Measurements from ENCODE around the gene MRPS26. TPM values are rescaled to one million over a fixed set of nuclear protein-coding genes. Genes with fewer than 3 reads are reported as not detected.

MRPS26 gene
- total and polyA plus RNA-seq, 4 donors, result 19.6 to 50.5 (median 29.2) TPM

DNA sequence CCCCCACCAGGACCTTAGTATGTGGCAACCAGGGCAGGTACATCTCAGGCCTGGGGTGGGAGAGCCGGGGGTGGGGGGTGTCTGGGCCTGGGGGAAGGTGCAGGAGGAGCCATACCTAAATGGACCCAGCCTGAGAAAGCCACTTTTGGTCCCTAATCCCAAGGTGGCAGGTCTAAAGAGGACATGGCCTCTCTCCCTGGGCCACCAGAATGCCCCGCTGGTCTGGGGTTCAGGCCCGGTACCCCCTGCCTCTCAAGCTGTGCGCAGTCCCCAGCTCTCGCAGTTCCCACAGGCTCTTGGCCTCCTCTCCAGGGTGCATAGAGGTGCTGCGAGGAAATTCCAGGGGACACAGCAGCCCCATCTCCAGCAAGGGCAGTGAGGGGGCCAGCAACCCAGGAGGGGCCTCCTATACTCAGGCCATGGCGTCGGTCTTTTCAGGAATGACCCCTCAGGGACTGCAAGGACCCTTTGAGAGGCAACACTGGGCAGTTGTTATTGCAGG, 39.8 kb downstream of the MRPS26 start:
- Histone ChIP-seq H3K27ac (ENCODE audit: low read depth in 1 of 2, low read length in 2 of 2) (no peak overlapping the region), H3K9me3 (ENCODE audit: control insufficient read depth, low read length) (no peaks in the 10 kb centered on the region), H3K36me3 (ENCODE audit: control insufficient read depth in 1 of 2, insufficient read depth in 2 of 2, low read length in 1 of 2) (no peaks in the 10 kb centered on the region), H3K4me3 (ENCODE audit: low read length in 2 of 2) (no peak overlapping the region), H3K27me3 (ENCODE audit: control insufficient read depth in 1 of 2, insufficient read depth in 2 of 2, low read length in 1 of 2) (no peaks in the 10 kb centered on the region), H3K4me1 (ENCODE audit: control insufficient read depth in 1 of 2, insufficient read depth in 2 of 2, low read length in 2 of 2) (no peaks in the 10 kb centered on the region)
- 96 to 99% methylated on average over 8 of the region's 8 CpGs for WGBS, 2 donors
- DNase-seq (no peak), ATAC-seq (ENCODE audit: low FRiP score) (no peak)
- intact Hi-C loops (cut with DNase I), result no loop called here

- DNase-seq (no peak), ATAC-seq (ENCODE audit: low FRiP score) (no peak)
Observed at GRCh38 chr20:3088031-3088430, 42.2 kb downstream of the MRPS26 start.

DNA sequence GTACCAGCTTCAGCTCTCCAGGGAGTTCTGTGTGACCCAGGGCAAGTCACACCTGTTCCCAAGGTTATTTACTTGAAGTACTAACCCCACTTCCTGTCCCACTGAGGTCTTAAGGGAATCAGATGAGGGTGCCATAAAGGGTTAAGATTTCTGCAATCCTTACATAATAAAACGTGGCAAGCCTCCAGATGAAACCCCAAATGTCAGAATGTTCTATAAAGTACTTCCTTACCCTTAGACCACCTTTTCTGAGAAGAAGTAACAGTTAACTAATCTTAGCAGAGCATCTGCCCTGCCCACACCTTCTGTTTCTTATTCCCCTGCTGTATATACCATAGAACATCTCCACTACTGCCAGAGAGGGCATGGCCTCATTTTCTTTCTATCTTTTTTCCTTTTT, 44.7 kb downstream of the MRPS26 start:
- Histone ChIP-seq H3K27ac (ENCODE audit: low read depth in 1 of 2, low read length in 2 of 2) (no peak overlapping the region), H3K9me3 (ENCODE audit: control insufficient read depth, low read length) (no peaks in the 10 kb centered on the region), H3K36me3 (ENCODE audit: control insufficient read depth in 1 of 2, insufficient read depth in 2 of 2, low read length in 1 of 2) (no peaks in the 10 kb centered on the region), H3K27me3 (ENCODE audit: control insufficient read depth in 1 of 2, insufficient read depth in 2 of 2, low read length in 1 of 2) (no peaks in the 10 kb centered on the region), H3K4me3 (ENCODE audit: low read length in 2 of 2) (no peak overlapping the region), H3K4me1 (ENCODE audit: control insufficient read depth in 1 of 2, insufficient read depth in 2 of 2, low read length in 2 of 2) (no peaks in the 10 kb centered on the region)
- DNase-seq (no peak), ATAC-seq (ENCODE audit: low FRiP score) (no peak)
- 0 to 11% methylated on average over 1 of the region's 1 CpG for WGBS, 2 donors
- intact Hi-C loops (cut with DNase I), result no loop called here

More at GRCh38 chr20:3088031-3088430, 42.2 kb downstream of the MRPS26 start:
- 79 to 81% methylated on average over 7 of the region's 7 CpGs for WGBS, 2 donors
- H3K36me3 ChIP-seq (ENCODE audit: control insufficient read depth in 1 of 2, insufficient read depth in 2 of 2, low read length in 1 of 2), result no peaks in the 10 kb centered on the region
- H3K4me3 ChIP-seq (ENCODE audit: low read length in 2 of 2), result no peak overlapping the region
- no peaks in the 10 kb centered on the region for H3K4me1 ChIP-seq (ENCODE audit: control insufficient read depth in 1 of 2, insufficient read depth in 2 of 2, low read length in 2 of 2)
- no peaks in the 10 kb centered on the region for H3K27me3 ChIP-seq (ENCODE audit: control insufficient read depth in 1 of 2, insufficient read depth in 2 of 2, low read length in 1 of 2)
- no peak overlapping the region for H3K27ac ChIP-seq (ENCODE audit: low read depth in 1 of 2, low read length in 2 of 2)
- no peaks in the 10 kb centered on the region for H3K9me3 ChIP-seq (ENCODE audit: control insufficient read depth, low read length)
- intact Hi-C loops (cut with DNase I), result no loop called here

GRCh38 chr20:3092611-3093379, 46.9 kb downstream of the MRPS26 start:
- intact Hi-C loops (cut with DNase I), result no loop called here
- no peak overlapping the region for H3K4me3 ChIP-seq (ENCODE audit: low read length in 2 of 2)

GRCh38 chr20:3093861-3094361, 48.1 kb downstream of the MRPS26 start:
- Histone ChIP-seq H3K4me3 (ENCODE audit: low read length in 2 of 2) (no peak overlapping the region), H3K27ac (ENCODE audit: low read depth in 1 of 2, low read length in 2 of 2) (no peak overlapping the region), H3K4me1 (ENCODE audit: control insufficient read depth in 1 of 2, insufficient read depth in 2 of 2, low read length in 2 of 2) (no peaks in the 10 kb centered on the region), H3K36me3 (ENCODE audit: control insufficient read depth in 1 of 2, insufficient read depth in 2 of 2, low read length in 1 of 2) (no peaks in the 10 kb centered on the region), H3K9me3 (ENCODE audit: control insufficient read depth, low read length) (no peaks in the 10 kb centered on the region), H3K27me3 (ENCODE audit: control insufficient read depth in 1 of 2, insufficient read depth in 2 of 2, low read length in 1 of 2) (no peaks in the 10 kb centered on the region)
- intact Hi-C loops (cut with DNase I), result no loop called here
- DNase-seq, result no peak
- ATAC-seq (ENCODE audit: low FRiP score), result no peak
- 65 to 66% methylated on average over 10 of the region's 10 CpGs for WGBS, 2 donors

More at GRCh38 chr20:3092611-3093379, 46.9 kb downstream of the MRPS26 start:
- no peaks in the 10 kb centered on the region for H3K27me3 ChIP-seq (ENCODE audit: control insufficient read depth in 1 of 2, insufficient read depth in 2 of 2, low read length in 1 of 2)
- no peaks in the 10 kb centered on the region for H3K9me3 ChIP-seq (ENCODE audit: control insufficient read depth, low read length)
- no peak overlapping the region for H3K27ac ChIP-seq (ENCODE audit: low read depth in 1 of 2, low read length in 2 of 2)
- 7 to 8% methylated on average over 54 to 81 of the region's 81 CpGs for WGBS, 2 donors
- ATAC-seq (ENCODE audit: low FRiP score) (peak; percentile 36), DNase-seq (no peak)
- no peaks in the 10 kb centered on the region for H3K36me3 ChIP-seq (ENCODE audit: control insufficient read depth in 1 of 2, insufficient read depth in 2 of 2, low read length in 1 of 2)
- H3K4me1 ChIP-seq (ENCODE audit: control insufficient read depth in 1 of 2, insufficient read depth in 2 of 2, low read length in 2 of 2), result no peaks in the 10 kb centered on the region

DNA sequence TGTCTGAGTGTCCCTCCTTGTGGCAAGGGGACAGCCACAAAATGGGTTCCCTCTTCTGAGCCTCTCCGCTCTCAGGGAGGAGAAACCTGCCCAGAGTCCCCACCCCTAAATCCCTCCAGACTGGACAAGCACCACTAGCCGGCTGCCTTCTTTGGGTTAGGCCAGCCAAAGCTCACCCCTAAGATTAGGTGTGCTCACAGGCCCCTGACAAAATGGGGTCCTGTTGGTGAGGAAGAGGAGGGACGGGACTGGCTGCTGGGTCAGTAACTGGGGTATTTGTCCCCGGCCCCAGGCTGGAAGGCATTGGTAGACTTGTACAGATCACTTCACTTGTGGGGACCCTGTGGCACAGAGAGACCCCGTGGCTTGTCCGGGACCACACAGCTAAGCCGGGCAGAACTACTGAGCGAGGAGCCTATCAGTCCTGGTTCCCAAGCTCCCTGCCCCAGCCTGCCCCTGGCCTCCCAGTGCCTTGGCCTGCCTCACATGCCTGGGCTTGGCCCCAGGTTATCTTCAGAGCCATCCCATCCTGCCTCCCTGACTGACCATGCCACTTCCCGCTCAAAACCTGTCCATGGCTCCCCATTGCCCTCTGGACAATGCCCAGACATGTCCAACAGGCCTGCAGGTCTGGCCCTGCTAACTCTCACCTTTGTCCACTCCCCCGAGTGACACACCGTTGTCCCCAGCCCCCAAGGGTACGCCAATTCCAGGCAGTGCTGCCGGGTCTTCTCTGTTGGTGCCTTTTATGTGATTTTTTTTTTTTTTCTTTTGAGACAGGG, 49.2 kb downstream of the MRPS26 start:
- H3K4me3 ChIP-seq (ENCODE audit: low read length in 2 of 2), result no peak overlapping the region
- no peak for DNase-seq
- no peaks in the 10 kb centered on the region for H3K4me1 ChIP-seq (ENCODE audit: control insufficient read depth in 1 of 2, insufficient read depth in 2 of 2, low read length in 2 of 2)
- intact Hi-C loops (cut with DNase I), result no loop called here
- H3K36me3 ChIP-seq (ENCODE audit: control insufficient read depth in 1 of 2, insufficient read depth in 2 of 2, low read length in 1 of 2), result no peaks in the 10 kb centered on the region
- H3K27me3 ChIP-seq (ENCODE audit: control insufficient read depth in 1 of 2, insufficient read depth in 2 of 2, low read length in 1 of 2), result no peaks in the 10 kb centered on the region
- H3K27ac ChIP-seq (ENCODE audit: low read depth in 1 of 2, low read length in 2 of 2), result no peak overlapping the region
- no peak for ATAC-seq (ENCODE audit: low FRiP score)
- 90 to 94% methylated on average over 12 to 13 of the region's 13 CpGs for WGBS, 2 donors
- no peaks in the 10 kb centered on the region for H3K9me3 ChIP-seq (ENCODE audit: control insufficient read depth, low read length)

Other genes with a start within 250 kb of the MRPS26 start
- gene CPXM1, start 245.4 kb upstream of the MRPS26 start, total RNA-seq, result 1 to 10 TPM; 3.4 to 3.7 TPM
- under 1 TPM in 1 of 2 donors, not detected in 1; 0.23 TPM for gene CPXM1, start 245.4 kb upstream of the MRPS26 start, polyA plus RNA-seq
- not detected for gene C20orf141, start 231.1 kb upstream of the MRPS26 start, total RNA-seq
- not detected for gene C20orf141, start 231.1 kb upstream of the MRPS26 start, polyA plus RNA-seq
- gene TMEM239, start 229.7 kb upstream of the MRPS26 start, total RNA-seq, result not detected
- not detected for gene TMEM239, start 229.7 kb upstream of the MRPS26 start, polyA plus RNA-seq
- 10 to 100 TPM; 28.4 to 50.7 TPM for gene PCED1A, start 205.4 kb upstream of the MRPS26 start, total RNA-seq
- gene PCED1A, start 205.4 kb upstream of the MRPS26 start, polyA plus RNA-seq, result 100 to 1,000 TPM in 1 of 2 donors, 10 to 100 TPM in 1; 19.2 to 178 TPM
- gene VPS16, start 205.3 kb upstream of the MRPS26 start, total RNA-seq, result 10 to 100 TPM; 29.5 to 51.2 TPM
- 100 to 1,000 TPM in 1 of 2 donors, 1 to 10 TPM in 1; 9.1 to 102 TPM for gene VPS16, start 205.3 kb upstream of the MRPS26 start, polyA plus RNA-seq
- gene PTPRA, start 172.6 kb upstream of the MRPS26 start, total RNA-seq, result 10 to 100 TPM; 60.2 to 69.7 TPM
- 10 to 100 TPM; 15.9 to 38.7 TPM for gene PTPRA, start 172.6 kb upstream of the MRPS26 start, polyA plus RNA-seq
- under 1 TPM in 1 of 2 donors, not detected in 1; 0.49 TPM for gene GNRH2, start 2.4 kb upstream of the MRPS26 start, total RNA-seq
- under 1 TPM in 1 of 2 donors, not detected in 1; 0.69 TPM for gene GNRH2, start 2.4 kb upstream of the MRPS26 start, polyA plus RNA-seq
- gene OXT, start 25.6 kb downstream of the MRPS26 start, total RNA-seq, result not detected
- gene OXT, start 25.6 kb downstream of the MRPS26 start, polyA plus RNA-seq, result 1 to 10 TPM; 2.2 to 6.3 TPM
- gene AVP, start 38.7 kb downstream of the MRPS26 start, total RNA-seq, result not detected
- not detected for gene AVP, start 38.7 kb downstream of the MRPS26 start, polyA plus RNA-seq
- 10 to 100 TPM; 10.3 to 10.9 TPM for gene FASTKD5, start 113.8 kb downstream of the MRPS26 start, total RNA-seq
- gene FASTKD5, start 113.8 kb downstream of the MRPS26 start, polyA plus RNA-seq, result 1 to 10 TPM; 4.4 to 9.8 TPM
- 1 to 10 TPM; 5.4 to 8.5 TPM for gene UBOX5, start 113.8 kb downstream of the MRPS26 start, total RNA-seq
- gene UBOX5, start 113.8 kb downstream of the MRPS26 start, polyA plus RNA-seq, result 1 to 10 TPM; 1.6 to 4.2 TPM
- gene LZTS3, start 127.5 kb downstream of the MRPS26 start, total RNA-seq, result 1 to 10 TPM; 9.5 to 9.9 TPM
- 1 to 10 TPM; 3.3 to 6.5 TPM for gene LZTS3, start 127.5 kb downstream of the MRPS26 start, polyA plus RNA-seq
- gene DDRGK1, start 158.6 kb downstream of the MRPS26 start, total RNA-seq, result 10 to 100 TPM; 40.5 to 49.5 TPM
- 10 to 100 TPM; 42.8 to 81.0 TPM for gene DDRGK1, start 158.6 kb downstream of the MRPS26 start, polyA plus RNA-seq
- 10 to 100 TPM; 25.9 to 31.1 TPM for gene ITPA, start 163.4 kb downstream of the MRPS26 start, total RNA-seq
- 10 to 100 TPM; 26.7 to 72.4 TPM for gene ITPA, start 163.4 kb downstream of the MRPS26 start, polyA plus RNA-seq
- gene SLC4A11, start 193.1 kb downstream of the MRPS26 start, total RNA-seq, result under 1 TPM; 0.29 to 0.63 TPM
- gene SLC4A11, start 193.1 kb downstream of the MRPS26 start, polyA plus RNA-seq, result under 1 TPM in 1 of 2 donors, not detected in 1; 0.23 TPM